ENCODE measurements around the gene ERGIC1. TPM values are rescaled to one million over a fixed set of nuclear protein-coding genes. Genes with fewer than 3 reads are reported as not detected.

ERGIC1 gene
- total RNA-seq, 1 experiment from 2014 or later = 77.0 TPM

DNA sequence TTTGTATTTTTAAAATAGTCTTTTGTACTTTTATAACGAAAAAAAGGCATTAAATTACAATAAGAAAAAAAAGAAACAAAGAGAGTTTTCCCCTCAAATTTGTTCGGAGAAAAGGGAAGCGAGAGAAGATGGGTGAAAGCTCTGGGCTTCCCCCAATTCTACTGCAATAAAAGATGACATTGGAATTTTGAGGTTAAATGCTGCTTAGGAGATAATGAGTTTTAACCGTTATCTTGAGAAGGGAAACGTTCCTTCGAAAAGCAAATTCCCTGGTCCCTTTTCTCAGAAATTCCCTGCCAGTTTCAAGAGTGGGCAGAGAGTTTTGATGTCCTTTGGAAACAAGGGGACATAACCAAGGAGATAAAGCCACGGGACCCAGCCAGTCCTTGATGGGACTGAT lies 18.4 kb upstream of the ERGIC1 start:
- peaks cover 32% of the 10 kb centered on the region for H3K27me3 Mint-ChIP-seq (ENCODE audit: low read depth)
- H3K23me2 ChIP-seq (ENCODE audit: insufficient read length, low read depth, low read length, poor library complexity, severe bottlenecking) = no peaks in the 10 kb centered on the region
- H3K9me3 ChIP-seq (ENCODE audit: control insufficient read depth, low read depth, low read length) = no peaks in the 10 kb centered on the region
- no peaks in the 10 kb centered on the region for H3K9me3 Mint-ChIP-seq
- no peak overlapping the region for H2BK120ac ChIP-seq (ENCODE audit: low read depth, low read length, poor library complexity, severe bottlenecking)
- H3K4me1 Mint-ChIP-seq = peaks cover 14 to 23% of the 10 kb centered on the region in 2 experiments
- no peak overlapping the region for H2BK15ac ChIP-seq (ENCODE audit: low read depth, low read length)
- no peak overlapping the region for H3K56ac ChIP-seq (ENCODE audit: insufficient read length, low read depth, low read length)
- no peaks in the 10 kb centered on the region for H4K20me1 ChIP-seq (ENCODE audit: control insufficient read depth, insufficient read depth, insufficient read length)
- no peak overlapping the region for H3K27ac ChIP-seq (ENCODE audit: insufficient read length, low read depth, low read length)
- H3K23ac ChIP-seq (ENCODE audit: insufficient read length, low read depth, low read length) = no peak overlapping the region
- H3K4me1 ChIP-seq (ENCODE audit: insufficient read depth, low read length) = no peaks in the 10 kb centered on the region
- WGBS (ENCODE audit: extremely low coverage, insufficient read length, low lambda C conversion rate) = no CpG with 5 or more reads among the region's 7 CpGs
- H3K27ac Mint-ChIP-seq = no peak overlapping the region; a peak in 1 of 7 replicates
- H2BK5ac ChIP-seq (ENCODE audit: insufficient read length, low read length) = no peak overlapping the region
- no peak overlapping the region for H2AK5ac ChIP-seq (ENCODE audit: insufficient read length, low read length)
- no peak overlapping the region for H3K9ac ChIP-seq (ENCODE audit: extremely low read depth, insufficient read length, low read length)
- no peak overlapping the region for H3K4me2 ChIP-seq (ENCODE audit: insufficient read depth, insufficient read length, low read length)
- no peak overlapping the region for H2BK12ac ChIP-seq (ENCODE audit: insufficient read length, low read depth, low read length)
- no peaks in the 10 kb centered on the region for H3K79me1 ChIP-seq (ENCODE audit: insufficient read depth, low read depth, low read length, poor library complexity, severe bottlenecking)
- H3K36me3 Mint-ChIP-seq (ENCODE audit: insufficient read depth in 1 of 3, low read depth in 3 of 3) = no peaks in the 10 kb centered on the region
- no peaks in the 10 kb centered on the region for H3K27me3 ChIP-seq (ENCODE audit: insufficient read depth, low read length)
- H4K8ac ChIP-seq (replicated peaks; ENCODE audit: insufficient read length, low read depth, low read length) = no peak overlapping the region
- H4K91ac ChIP-seq (ENCODE audit: insufficient read length, low read depth, low read length) = no peak overlapping the region
- DNase-seq = no peak
- no peak overlapping the region for H3K14ac ChIP-seq (ENCODE audit: insufficient read depth, low read length)
- TF ChIP-seq, protein P1, sequence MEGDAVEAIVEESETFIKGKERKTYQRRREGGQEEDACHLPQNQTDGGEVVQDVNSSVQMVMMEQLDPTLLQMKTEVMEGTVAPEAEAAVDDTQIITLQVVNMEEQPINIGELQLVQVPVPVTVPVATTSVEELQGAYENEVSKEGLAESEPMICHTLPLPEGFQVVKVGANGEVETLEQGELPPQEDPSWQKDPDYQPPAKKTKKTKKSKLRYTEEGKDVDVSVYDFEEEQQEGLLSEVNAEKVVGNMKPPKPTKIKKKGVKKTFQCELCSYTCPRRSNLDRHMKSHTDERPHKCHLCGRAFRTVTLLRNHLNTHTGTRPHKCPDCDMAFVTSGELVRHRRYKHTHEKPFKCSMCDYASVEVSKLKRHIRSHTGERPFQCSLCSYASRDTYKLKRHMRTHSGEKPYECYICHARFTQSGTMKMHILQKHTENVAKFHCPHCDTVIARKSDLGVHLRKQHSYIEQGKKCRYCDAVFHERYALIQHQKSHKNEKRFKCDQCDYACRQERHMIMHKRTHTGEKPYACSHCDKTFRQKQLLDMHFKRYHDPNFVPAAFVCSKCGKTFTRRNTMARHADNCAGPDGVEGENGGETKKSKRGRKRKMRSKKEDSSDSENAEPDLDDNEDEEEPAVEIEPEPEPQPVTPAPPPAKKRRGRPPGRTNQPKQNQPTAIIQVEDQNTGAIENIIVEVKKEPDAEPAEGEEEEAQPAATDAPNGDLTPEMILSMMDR (conservative IDR thresholded peaks at IDR 0.05) = no peak
- no peak overlapping the region for H3T11ph ChIP-seq (ENCODE audit: low read length)
- H2BK20ac ChIP-seq (ENCODE audit: low read depth, low read length, poor library complexity, severe bottlenecking) = no peak overlapping the region
- H4K5ac ChIP-seq (ENCODE audit: insufficient read length, low read depth, low read length) = no peak overlapping the region
- no peak overlapping the region for H3K18ac ChIP-seq (ENCODE audit: insufficient read length, low read depth, low read length)
- no peak overlapping the region for H2AFZ ChIP-seq (ENCODE audit: low read length)
- H3K4ac ChIP-seq (ENCODE audit: low read depth, low read length) = no peak overlapping the region
- no peaks in the 10 kb centered on the region for H3K79me2 ChIP-seq (ENCODE audit: insufficient read depth, low read length)
- no peak overlapping the region for H3K4me3 Mint-ChIP-seq

All from H9 (cell line).